Activated naive CD4-positive, alpha-beta T cell treated with anti-CD3 and anti-CD28 coated beads, Interleukin-2, amount 50 U/mL, for 16 hours (primary cell): ENCODE results near the gene TRMT44.
"Not testable (repeated sequence)": the region's sequence is repeated elsewhere in the genome, so short reads cannot be mapped to it uniquely, and the experiment has no call there.

Source experiments
- DNase-seq: peaks from one replicate; pipeline ENCODE4 v3.0.0-alpha.2; 2020

The TRMT44 gene

DNA sequence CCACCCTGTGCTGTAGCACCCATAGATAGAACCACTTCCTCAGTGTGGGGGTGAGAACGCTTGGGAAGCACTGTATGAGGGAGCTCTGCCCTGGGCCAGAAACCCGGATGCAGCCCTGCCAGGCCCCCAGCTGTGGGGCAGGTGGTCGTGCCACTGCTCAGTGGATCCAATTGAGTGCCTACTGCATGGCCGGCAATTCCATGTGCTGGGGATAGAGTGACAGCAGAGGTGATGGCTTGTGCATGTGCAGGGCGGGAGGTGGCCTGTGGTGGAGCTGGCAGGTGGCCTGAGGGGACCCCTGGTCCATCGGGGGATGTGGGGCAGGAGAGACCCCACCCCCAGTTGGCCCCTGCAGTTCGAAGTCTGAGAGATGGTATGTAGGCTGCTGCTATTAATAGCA lies 60.4 kb downstream of the TRMT44 start:
- DNase-seq = no peak

DNA sequence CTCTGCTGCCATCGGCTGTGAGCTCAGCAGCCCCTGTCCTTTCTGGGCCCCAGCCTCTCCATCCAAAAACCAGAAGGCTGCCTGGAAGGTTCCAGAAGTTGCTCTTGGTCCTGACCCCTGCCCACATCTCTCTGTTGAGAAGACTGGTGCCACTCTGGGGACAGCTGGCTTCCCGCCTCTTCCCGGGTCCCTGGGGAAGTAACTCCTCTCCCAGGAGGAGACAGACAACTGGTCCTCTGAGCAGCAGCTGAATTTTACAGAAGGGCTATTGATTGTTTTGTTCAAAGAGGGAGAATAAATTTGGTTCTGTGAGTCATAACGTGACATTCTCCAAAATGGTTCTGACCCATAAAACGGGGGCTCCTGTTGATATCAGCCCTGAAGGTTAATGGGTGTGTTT lies 61.2 kb downstream of the TRMT44 start:
- no peak for DNase-seq

DNA sequence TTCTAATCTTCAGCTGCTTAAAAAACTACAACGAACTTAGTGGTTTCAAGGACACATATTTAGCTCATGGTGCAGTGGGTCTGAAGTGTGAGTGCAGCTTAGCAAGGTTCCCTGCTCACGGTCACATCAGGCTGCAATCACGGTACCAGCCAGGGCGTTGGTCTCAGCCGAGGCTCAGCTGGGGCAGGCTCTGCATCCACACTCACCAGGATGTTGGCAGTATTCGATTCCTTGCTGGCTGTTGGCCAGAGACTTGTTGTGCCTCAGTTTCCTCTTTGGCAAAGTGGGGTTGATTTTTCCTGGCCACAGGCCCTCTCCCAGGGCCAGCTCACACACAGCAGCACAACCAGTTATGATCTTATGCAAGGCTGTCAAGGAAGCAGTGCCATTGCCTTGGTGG lies 61.8 kb downstream of the TRMT44 start:
- no peak for DNase-seq

DNA sequence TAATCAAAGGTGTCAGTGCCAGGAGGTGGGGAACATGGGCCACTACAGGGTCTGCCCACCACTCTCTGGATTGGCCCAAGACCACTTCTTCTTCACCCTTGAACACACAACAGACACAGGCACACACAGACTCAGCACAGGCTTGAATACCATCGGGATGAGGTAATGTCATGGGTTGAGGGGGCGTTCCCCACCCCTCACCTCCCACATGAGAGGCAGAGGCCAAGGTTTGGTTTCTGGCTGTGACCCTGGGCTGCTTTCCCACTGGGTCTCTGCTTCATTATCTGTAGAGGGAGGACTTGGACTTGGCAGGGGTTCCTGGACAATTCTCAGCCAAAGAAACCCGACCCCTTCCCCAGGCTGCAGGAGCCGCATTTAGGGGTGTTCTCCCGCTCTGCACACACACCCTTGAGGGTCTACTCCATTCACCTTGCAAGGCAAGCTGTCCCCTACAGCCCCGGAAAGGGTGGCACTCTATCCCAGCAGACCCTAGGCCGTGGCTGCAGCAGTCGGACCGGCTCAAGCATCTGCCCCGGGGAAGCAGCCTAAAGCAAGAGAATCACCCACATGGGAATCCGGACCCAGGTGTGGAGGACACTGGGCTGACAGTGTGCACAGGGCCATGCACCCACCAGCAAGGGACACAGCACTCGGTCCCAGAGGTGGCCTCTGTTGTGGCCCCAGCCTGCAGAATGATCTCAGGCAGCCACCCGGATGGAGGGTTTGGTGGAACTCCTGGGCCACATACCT lies 62.4 kb downstream of the TRMT44 start:
- DNase-seq = no peak

DNA sequence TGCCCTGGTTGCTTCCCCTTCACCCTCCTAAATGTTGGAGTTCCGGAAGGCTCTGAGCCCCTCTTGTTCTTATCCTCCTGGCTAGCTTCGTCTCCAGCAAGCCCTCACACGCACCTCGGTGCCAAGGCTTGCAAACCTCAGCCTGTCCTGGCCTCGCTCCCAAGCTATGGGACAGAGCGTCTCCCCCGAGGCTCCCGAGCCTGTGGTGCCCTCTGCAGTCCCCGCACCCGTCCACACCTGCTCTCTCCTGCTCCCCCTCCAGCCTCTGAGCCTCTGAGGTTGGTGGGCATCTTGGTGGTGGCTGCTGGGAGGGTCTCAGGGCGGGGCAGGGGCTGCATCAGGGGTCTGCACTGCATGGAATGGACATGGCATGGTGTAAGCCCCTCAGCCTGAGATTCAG lies 63.2 kb downstream of the TRMT44 start:
- no peak for DNase-seq

DNA sequence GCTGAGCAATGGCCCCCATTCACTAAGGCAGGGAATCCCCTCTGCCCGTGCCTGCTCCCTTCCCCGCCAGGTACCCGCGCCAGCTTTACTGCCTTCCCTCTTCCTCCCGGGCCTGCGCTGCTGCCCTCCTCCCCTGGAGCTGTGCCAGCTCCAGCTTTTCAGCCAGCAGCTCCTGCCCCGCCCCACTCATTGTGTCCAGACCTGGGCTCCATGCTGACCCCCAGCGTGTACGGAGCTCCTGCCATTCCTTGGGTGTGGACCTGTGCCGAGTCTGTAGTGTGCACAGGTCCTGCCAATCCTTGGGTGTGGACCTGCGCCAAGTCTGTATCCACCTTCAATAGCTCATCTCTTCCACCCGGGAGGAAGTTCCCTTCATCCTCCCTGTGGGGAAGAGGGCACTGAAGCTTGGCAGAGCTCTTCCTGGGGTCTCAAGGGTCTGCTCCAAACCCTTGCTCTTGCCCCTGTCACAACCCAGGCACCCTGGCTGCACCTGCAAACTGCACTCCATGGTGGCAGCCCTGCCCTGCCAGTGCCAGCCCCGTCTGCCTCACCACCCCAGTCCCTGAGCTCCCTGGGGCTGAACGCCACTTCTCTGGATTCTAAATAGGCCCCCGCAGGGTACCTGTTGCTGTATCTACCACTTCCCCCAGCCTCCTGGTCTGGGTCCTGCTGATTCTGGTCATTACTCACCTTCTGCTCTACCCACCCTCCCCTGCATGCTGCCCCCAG lies 63.9 kb downstream of the TRMT44 start:
- DNase-seq = no peak

DNA sequence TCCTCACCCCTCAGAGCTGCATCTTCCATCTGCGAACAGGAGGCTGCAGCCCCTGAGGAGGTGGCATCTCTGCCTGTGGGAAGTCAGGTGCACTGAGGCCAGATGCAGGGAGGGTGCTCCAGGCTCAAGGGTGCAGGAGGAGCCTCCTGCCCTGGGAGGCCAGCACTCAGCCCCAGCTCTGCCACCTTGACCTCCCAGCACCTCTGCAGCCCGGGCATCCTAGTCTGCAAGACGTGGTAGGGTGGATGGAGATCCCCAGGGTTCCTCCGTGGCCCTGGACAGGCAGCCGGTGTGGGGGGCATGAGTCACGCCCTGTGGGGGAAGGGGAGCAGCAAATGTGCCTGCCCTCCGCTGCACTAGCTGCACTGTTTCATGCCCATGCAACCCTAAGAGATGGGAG lies 64.7 kb downstream of the TRMT44 start:
- no peak for DNase-seq

DNA sequence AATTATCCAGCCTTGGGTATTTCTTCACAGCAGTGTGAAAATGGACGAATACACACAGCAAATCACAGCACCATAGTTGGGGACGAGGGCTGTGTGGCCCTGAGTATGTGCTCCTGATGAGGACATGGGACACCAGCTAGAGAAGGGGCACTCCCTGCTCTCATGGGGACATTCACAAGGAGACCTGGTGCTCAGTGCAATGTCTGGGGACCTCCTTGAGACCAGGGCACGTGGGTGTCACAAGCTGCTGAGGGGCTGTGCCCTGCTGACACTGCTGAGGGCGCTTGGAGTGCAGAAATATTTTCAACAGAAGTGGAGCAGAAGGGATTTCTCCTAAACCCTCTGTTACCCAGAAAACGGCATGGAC lies 65.4 kb downstream of the TRMT44 start:
- no peak for DNase-seq

DNA sequence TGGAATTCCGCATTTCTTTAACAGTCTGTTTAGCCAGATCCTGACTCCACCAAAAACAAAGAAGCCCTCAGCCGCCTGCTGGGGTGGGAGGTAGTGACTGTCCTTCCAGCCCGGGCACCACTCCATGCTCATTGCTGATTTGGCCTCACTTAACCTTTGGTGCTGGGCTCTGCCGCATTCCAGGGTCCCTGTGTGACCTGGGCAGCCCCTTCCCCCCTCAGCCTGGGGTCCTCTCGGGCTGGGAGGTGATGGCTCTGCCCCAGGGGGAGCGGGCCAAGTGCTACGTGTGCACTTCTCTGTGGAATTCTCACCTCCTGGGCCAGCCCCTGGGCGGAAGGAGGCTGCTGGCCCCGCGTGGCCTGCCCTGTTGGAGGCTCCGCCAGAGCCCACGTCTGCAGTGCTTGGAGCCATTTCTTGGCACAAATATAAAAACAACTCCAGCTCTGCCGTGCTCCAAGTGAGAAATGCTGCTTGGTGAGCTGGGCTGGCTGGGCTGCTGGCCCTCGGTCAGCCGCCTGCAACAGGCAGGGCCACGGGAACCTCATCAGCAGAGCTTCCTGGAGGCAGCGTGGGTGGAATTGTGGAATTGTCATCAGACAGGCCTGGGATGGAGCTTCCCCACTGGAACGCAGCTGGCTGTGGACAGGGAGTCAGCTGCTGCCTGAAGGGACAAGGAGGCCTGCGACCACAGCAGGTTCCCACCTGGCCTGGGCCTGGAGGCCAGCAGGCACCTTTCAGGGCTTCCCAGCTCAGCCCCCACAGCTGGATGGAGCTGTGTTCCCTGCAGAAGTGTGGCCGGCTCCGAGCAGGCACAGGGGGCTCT lies 66.0 kb downstream of the TRMT44 start:
- DNase-seq = no peak

DNA sequence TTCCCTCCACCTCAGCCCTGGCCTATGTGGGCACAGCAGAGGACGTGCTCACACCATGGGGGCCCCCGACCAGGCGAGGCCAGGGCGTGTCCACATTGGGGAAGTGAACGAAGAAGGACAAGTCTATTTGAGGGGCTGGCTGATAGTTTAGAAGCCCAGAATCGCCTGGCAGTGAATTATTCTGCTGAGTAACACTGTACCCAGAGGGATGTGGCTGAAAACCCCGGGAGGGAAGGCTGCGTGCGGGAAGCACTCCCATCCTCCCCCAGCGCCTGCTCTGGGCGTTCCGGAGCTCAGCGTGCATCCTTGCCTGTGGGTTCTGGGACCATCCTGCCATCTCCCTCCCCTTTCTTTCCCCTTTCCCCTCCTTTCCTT lies 66.6 kb downstream of the TRMT44 start:
- DNase-seq = no peak

DNA sequence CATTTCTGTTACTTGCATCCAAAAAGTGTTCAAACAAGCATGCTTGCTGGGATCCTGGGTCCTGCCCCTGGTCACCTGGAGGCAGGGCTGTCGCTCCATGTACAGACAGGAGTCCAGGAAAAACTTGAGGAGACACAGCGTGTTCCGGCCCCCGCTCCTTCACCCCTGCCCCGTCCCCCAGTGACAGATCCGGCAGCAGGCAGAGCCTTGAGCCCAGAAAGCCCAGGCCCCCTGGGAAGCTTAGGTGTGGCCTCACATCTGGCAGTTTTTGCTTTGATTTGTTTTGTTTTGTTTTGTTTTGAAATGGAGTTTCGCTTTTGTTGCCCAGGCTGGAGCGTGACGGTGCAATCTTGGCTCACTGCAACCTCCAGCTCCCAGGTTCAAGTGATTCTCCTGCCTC lies 67.0 kb downstream of the TRMT44 start:
- DNase-seq = no peak

DNA sequence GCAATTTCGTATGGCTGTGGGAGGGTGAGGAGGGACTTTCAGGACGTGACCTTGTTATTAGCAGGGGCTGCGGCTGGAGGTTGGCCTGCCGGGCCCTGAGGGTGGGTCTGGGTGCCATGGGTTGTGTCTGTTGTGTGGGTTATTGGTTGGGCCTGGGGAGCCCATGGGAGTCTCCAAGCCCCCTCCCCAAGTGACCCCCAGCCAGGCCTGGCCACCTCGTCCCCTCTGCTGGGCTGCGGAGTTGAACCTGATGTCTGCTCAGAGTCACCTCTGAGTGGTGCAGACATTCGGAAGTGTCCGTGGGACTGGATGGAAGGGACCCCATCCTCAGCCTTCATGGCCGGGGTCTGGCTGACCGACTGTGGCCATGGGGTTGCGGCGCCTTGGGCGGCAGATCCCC lies 67.7 kb downstream of the TRMT44 start:
- no peak for DNase-seq

DNA sequence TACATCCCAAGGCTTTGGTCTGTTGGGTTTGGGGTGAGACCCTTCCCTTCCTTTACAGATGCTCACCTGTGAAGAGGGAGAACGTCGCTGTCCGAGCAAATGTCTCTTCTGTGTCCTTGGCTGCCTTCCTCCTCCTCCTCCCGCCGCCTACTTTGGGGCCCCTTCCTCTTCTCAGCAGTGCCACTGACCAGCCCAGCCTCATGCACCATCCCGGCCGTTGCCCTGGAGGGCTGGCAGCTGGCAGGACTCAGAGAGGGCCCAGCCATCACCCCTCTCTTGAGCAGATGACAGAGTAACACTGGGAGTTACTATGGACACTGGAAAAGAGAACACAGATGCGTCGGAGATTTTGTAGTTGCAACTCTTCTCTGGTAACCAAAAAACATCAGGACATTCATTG lies 68.2 kb downstream of the TRMT44 start:
- no peak for DNase-seq

DNA sequence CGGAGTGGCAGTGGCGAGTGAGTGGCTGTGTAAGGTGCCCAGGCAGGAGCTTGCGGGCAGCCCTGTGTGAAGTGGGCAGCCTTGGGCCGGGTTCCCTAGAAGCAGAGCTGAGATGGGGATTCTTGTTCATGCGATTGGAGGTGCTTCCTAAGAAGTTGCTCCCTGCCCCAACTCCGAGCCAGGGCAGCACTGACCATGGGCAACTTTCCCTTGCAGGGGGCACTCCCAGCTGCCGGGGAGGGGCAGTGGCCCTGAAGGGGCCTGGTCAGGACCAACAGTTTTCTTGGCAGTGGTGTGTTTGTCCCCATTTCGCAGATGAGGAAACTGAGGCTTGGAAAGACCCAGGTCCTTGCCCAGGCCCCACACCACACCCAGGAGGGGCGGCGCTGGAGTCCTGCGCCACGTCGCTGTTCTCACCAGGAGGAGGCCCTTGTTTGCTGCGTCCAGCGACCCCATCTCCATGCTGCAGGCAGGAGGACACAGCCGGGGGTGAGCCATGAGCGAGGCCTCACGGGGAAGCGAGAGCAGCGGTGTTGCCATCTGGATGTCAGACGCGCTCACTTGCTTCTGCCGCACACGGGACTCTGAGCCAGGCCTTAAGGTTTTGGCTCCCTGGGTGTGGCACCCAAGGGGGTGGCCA lies 68.9 kb downstream of the TRMT44 start:
- no peak for DNase-seq

DNA sequence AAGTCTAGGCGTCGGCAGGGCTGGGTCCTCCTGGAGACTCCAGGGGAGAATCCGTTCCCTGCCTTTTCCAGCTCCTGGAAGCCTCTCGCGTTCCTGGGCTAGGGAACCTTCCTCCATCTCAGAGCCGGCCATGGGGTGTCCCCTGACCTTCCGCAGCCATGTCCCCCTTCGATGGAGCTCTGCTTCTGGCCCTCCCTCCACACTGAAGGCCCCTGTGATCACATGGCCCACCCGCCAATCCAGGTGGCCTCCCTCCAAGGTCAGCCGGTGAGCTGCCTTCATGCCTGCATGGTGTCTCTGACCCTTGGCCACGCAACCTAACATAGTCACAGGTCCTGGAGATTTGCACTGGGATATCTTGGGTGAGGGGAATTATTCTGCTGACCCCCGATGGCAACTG lies 69.6 kb downstream of the TRMT44 start:
- no peak for DNase-seq

DNA sequence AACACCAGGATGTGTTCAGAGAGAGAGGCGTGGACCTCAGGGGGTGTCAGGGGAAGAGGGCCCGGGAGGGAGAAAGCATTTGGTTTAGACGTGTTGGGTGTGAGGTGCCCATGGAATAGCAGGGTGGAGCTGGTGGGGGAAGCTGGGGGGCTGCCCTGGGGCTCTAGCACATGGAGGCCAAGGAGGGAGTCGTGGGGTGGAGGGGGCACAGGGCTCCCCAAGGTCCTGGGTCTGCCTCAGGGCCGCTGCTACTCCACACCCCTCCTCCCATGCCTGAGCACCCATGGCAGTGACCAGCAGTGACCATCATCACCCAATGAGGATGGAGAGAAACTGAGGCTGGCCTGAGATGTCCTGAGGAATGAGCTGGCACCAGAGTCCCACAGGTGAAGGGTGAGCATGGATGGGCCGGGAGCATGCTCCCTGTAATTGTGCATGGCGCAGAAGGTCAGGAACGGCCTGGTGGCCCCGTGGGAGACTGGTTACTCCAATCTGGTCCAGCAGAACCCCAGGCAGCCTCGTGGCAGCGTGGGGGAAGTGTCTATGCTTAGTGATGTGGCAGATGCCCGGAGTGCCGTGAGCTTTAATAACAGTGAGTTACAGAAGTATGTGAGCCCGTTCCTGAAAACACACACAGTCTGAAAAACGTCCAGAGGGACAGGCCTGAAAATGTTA lies 70.2 kb downstream of the TRMT44 start:
- no peak for DNase-seq

DNA sequence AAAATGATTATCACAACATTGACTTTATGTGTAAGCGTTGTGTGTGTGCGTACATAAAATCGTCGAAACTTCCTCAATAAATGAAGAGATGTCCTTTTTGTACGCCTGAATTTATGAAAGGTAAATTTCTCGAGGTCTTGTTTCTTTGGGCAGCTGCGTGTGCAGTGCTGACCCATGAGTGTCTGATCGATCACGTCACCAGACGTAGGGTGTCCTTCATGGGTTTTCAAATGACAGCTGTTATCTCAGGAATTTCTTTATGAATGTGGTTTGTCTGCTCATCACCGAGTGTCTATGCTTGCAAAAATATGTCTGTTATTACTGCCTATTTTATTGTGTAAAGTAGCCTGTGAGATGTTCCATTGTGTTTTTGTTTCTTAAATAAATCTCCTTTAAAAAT lies 71.9 kb downstream of the TRMT44 start:
- no peak for DNase-seq

DNA sequence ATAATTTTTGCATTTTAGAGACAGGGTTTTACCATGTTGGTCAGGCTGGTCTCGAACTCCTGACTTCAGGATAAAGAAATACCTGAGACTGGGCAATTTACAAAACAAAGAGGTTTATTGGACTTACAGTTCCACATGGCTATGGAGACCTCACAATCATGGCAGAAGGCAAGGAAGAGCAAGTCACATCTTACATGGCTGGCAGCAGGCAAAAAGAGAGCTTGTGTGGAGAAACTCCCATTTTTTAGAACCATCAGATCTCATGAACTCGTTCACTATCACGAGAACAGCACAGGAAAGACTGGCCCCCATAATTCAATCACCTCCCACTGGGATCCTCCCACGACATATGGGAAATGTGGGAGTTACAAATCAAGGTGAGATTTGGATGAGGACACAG lies 72.5 kb downstream of the TRMT44 start:
- DNase-seq = not testable (repeated sequence)

DNA sequence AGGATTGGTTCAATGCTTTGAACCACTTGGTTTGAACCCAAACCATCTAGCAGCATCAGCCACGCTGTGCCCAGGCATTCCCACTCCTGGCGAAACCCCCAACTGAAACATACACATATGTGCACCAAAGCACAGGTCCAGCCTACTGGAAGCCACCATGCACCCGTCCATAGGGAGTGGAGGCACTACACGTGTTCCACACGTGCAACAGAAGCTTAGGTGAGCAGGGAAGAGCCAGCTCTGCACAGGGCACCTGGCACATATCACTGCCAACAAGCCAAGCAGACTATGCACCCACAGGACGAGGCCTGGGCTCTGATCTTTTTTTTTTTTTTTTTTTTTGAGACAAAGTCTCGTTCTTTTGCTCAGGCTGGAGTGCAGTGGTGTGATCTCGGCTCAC lies 73.4 kb downstream of the TRMT44 start:
- DNase-seq = no peak

DNA sequence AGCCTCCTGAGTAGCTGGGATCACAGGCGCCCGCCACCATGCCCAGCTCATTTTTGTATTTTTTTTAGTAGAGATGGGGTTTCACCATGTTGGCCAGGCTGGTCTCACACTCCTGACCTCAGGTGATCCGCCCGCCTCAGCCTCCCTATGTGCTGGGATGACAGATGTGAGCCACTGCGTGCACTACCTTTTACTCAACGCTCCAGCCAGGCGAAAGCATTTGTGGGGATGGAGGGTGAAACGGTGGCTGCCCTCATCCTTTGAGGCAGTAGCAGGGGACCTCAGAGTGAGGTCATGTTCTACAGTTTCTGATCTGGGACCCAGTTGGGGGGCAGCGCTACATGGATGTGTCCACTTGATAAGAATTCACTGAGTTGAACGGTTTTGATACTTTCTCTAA lies 73.8 kb downstream of the TRMT44 start:
- no peak for DNase-seq

DNA sequence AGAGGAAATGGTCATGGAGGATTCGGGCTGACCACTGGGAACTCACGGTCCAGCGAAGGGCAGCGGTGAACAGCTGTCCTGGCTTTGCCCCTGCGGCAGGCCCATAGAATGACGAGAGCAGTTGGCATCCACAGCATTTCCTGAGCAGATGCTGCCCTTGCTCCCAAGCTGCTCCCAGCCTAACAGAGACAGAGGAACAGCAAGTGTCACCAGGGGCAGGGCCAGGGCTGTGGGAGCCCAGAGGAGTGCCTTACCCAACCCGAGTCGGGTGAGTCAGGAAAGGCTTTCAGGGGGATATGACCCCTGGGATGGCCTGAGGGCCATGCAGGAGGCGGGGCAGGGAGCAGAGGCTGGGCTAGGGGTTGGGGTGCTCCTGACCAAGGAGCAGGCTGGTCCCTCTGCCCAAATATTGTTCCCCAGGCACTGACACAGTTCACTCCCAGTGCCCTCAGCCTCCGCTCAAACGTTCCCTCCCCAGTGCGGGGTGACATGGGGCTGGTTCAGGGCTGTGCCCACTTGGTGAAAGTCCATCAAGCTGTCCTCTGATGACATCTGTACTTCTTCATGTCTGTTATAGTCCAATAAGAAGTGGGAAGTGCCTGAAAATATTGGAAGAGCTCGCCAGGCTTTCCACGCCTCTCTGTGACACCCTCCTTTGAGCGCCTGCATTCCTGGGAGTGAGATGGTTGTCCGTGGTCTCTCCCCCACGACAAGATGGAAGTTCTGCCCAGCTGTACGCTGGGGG lies 74.9 kb downstream of the TRMT44 start:
- DNase-seq = no peak

DNA sequence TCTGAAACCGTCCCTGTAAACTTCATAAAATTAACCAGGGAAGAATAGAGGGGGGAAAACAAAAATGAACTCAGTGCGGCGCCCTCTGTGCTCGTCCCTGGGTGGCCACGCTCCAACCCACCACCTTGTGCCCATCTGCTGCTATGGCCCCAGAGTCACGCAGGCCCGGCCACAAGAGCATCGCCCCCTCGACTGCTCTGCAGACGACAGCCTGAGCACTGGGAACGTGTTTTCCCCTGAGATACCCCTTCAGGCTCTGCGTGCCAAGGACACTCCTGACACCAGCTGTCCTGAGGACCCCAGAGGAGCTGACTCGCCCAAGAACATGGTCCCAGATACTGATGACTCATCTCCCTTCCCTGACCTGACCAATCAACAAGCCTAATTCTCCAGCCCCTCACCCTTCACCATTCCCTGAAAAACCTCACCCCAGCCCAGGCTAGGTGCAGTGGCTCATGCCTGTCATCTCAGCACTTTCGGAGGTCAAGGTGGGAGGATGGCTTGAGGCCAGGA lies 75.5 kb downstream of the TRMT44 start:
- no peak for DNase-seq
